HepG2 (cell line): ENCODE results near the gene PSKH1. TPM values are rescaled to one million over a fixed set of nuclear protein-coding genes. Genes with fewer than 3 reads are reported as not detected.

ENCODE experiments used
- ADNP ChIP-seq: sonication (generic); formaldehyde crosslinking; IDR thresholded peaks from 2 replicates; pipeline ENCODE4 v1.4.0; 2020; ENCODE audit warnings: missing genetic modification reagents
- CHD2 ChIP-seq: IDR thresholded peaks from 2 replicates; pipeline ENCODE4 v1.6.1; 2011; ENCODE audit warnings: low read depth, low read length, improper control_type of control experiment
- DPF2 ChIP-seq: sonication (generic); formaldehyde crosslinking; IDR thresholded peaks from 2 replicates; pipeline ENCODE4 v1.4.0; 2020; ENCODE audit warnings: mild to moderate bottlenecking, low read depth, missing genetic modification reagents, borderline replicate concordance
- GFI1 ChIP-seq: sonication (generic); formaldehyde crosslinking; IDR thresholded peaks from 2 replicates; pipeline ENCODE4 v1.5.0; 2020; ENCODE audit warnings: missing genetic modification reagents, mild to moderate bottlenecking, borderline replicate concordance
- MIER3 ChIP-seq: IDR thresholded peaks from 2 replicates; pipeline ENCODE4 v1.6.1; 2016; ENCODE audit warnings: missing compliant biosample characterization, borderline replicate concordance
- NKX3-1 ChIP-seq: sonication (generic); formaldehyde crosslinking; IDR thresholded peaks from 2 replicates; pipeline ENCODE4 v1.5.0; 2020; ENCODE audit warnings: missing genetic modification reagents
- ONECUT2 ChIP-seq: sonication (generic); formaldehyde crosslinking; IDR thresholded peaks from 2 replicates; pipeline ENCODE4 v1.4.0; 2020; ENCODE audit warnings: missing genetic modification reagents
- PAF1 ChIP-seq: IDR thresholded peaks from 2 replicates; pipeline ENCODE4 v1.6.1; 2016; ENCODE audit warnings: missing genetic modification reagents, missing compliant biosample characterization
- ZMYM4 ChIP-seq: sonication (generic); formaldehyde crosslinking; IDR thresholded peaks from 2 replicates; pipeline ENCODE4 v1.8.1; 2023; ENCODE audit warnings: mild to moderate bottlenecking, missing genetic modification reagents
- ZNF230 ChIP-seq: sonication (generic); formaldehyde crosslinking; IDR thresholded peaks from 2 replicates; pipeline ENCODE4 v1.4.0; 2020; ENCODE audit warnings: mild to moderate bottlenecking, missing genetic modification reagents
- ZNF234 ChIP-seq: sonication (generic); formaldehyde crosslinking; conservative IDR thresholded peaks from 2 replicates; pipeline ENCODE4 v1.5.1; 2020; ENCODE audit warnings: mild to moderate bottlenecking, missing genetic modification reagents
- ZSCAN31 ChIP-seq: sonication (generic); formaldehyde crosslinking; IDR thresholded peaks from 2 replicates; pipeline ENCODE4 v1.5.0; 2020; ENCODE audit warnings: low read depth, mild to moderate bottlenecking, missing genetic modification reagents
- polyA plus RNA-seq, 8 experiments: library from polyadenylated mRNA; depleted of rRNA in 3 of 8; stranded (reverse) in 7 of 8; unstranded in 1 of 8; fragments of >200 nt; fragmentation: Illumina TruSeq in 4 of 8; extraction: Trizol in 4 of 8; gene quantifications; 2 replicates each; pipeline versions ENCODE4 v1.2.1 to v1.2.3, GENCODE V29; 2011 to 2016; ENCODE audit warnings: low read depth in 4 of 8, missing spikeins in 1 of 8, mixed read lengths in 1 of 8; ENCODE audit not compliant: insufficient read depth in 1 of 8
- total RNA-seq, 5 experiments: library from RNA; depleted of rRNA; stranded (reverse); fragments of >200 nt; fragmentation: Illumina TruSeq; extraction: Trizol; gene quantifications; 2 replicates each; pipeline ENCODE4 v1.2.3, GENCODE V29; 2016; ENCODE audit warnings: low read depth in 1 of 5
- TF ChIP-seq, protein P1 (sequence below): sonication (generic); formaldehyde crosslinking; IDR thresholded peaks from 2 replicates; pipeline ENCODE4 v1.5.1; 2020; ENCODE audit warnings: mild to moderate bottlenecking, missing genetic modification reagents, borderline replicate concordance
- TF ChIP-seq, protein P2 (sequence below): sonication (generic); formaldehyde crosslinking; IDR thresholded peaks from 2 replicates; pipeline ENCODE4 v1.5.0; 2020; ENCODE audit warnings: mild to moderate bottlenecking, missing genetic modification reagents
- TF ChIP-seq, protein P3 (sequence below): sonication (generic); formaldehyde crosslinking; IDR thresholded peaks from 2 replicates; pipeline ENCODE4 v1.8.1; 2023; ENCODE audit warnings: mild to moderate bottlenecking, missing genetic modification reagents, borderline replicate concordance
- TF ChIP-seq, protein P4 (sequence below): sonication (generic); formaldehyde crosslinking; IDR thresholded peaks from 2 replicates; pipeline ENCODE4 v1.5.0; 2020; ENCODE audit warnings: mild to moderate bottlenecking, missing genetic modification reagents, borderline replicate concordance
- TF ChIP-seq, protein P5 (sequence below): sonication (generic); formaldehyde crosslinking; IDR thresholded peaks from 2 replicates; pipeline ENCODE4 v1.4.0; 2020; ENCODE audit warnings: missing genetic modification reagents

The PSKH1 gene
- total and polyA plus RNA-seq, 2 of the 13 experiments (the other 11 are each of a cell fraction or from before 2014, with no cell fraction given): 8.4 to 19.1 TPM

DNA sequence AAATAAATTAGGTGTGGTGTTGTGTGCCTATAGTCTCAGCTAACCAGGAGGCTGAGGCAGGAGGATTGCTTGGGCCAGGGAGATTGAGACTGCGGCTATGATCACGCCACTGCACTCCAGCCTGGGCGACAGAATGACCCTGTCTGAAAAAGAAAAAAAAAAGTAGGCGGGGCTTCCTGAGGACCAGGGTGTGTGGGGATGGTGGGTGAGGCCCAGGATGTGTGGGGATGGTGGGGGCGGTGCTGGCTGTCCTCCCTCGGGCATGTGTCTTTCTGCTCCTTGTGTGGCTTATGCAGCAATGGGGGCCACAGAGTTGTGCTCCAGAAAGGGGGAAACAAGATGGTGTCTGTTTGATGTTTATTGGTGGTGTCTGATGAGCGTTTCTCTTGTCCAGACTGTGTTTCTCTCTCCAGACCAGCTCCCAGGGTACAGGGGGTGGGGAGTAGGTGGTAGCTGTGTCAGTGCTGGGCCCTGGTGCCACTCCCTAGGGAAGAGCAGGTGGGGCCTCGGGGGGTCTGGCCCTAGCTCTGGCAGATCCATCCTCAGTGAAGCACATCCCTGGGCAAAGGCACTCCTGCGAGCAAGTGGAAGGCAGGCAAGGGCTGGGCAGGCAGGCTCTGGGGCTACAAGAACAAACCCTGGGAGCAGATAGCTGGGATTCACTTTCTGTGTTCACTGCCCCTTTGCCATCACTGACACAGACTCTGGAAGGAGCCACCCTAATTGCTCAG, 48.6 kb downstream of the PSKH1 start (continued):
- TF ChIP-seq, protein P1, sequence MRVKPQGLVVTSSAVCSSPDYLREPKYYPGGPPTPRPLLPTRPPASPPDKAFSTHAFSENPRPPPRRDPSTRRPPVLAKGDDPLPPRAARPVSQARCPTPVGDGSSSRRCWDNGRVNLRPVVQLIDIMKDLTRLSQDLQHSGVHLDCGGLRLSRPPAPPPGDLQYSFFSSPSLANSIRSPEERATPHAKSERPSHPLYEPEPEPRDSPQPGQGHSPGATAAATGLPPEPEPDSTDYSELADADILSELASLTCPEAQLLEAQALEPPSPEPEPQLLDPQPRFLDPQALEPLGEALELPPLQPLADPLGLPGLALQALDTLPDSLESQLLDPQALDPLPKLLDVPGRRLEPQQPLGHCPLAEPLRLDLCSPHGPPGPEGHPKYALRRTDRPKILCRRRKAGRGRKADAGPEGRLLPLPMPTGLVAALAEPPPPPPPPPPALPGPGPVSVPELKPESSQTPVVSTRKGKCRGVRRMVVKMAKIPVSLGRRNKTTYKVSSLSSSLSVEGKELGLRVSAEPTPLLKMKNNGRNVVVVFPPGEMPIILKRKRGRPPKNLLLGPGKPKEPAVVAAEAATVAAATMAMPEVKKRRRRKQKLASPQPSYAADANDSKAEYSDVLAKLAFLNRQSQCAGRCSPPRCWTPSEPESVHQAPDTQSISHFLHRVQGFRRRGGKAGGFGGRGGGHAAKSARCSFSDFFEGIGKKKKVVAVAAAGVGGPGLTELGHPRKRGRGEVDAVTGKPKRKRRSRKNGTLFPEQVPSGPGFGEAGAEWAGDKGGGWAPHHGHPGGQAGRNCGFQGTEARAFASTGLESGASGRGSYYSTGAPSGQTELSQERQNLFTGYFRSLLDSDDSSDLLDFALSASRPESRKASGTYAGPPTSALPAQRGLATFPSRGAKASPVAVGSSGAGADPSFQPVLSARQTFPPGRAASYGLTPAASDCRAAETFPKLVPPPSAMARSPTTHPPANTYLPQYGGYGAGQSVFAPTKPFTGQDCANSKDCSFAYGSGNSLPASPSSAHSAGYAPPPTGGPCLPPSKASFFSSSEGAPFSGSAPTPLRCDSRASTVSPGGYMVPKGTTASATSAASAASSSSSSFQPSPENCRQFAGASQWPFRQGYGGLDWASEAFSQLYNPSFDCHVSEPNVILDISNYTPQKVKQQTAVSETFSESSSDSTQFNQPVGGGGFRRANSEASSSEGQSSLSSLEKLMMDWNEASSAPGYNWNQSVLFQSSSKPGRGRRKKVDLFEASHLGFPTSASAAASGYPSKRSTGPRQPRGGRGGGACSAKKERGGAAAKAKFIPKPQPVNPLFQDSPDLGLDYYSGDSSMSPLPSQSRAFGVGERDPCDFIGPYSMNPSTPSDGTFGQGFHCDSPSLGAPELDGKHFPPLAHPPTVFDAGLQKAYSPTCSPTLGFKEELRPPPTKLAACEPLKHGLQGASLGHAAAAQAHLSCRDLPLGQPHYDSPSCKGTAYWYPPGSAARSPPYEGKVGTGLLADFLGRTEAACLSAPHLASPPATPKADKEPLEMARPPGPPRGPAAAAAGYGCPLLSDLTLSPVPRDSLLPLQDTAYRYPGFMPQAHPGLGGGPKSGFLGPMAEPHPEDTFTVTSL (CRISPR knock-in tag): no peak
- TF ChIP-seq ZNF230 (CRISPR knock-in tag) (no peak), NKX3-1 (CRISPR knock-in tag) (no peak), CHD2 (no peak), ZNF234 (CRISPR knock-in tag) (no peak), ONECUT2 (CRISPR knock-in tag) (no peak), ZSCAN31 (0 out of 2 replicates have a peak, but pooled peaks have one; percentile 21), MIER3 (CRISPR knock-in tag) (no peak), ZMYM4 (CRISPR knock-in tag) (no peak), DPF2 (CRISPR knock-in tag) (no peak), ADNP (CRISPR knock-in tag) (no peak), PAF1 (CRISPR knock-in tag) (0 out of 2 replicates have a peak, but pooled peaks have one; percentile 66), GFI1 (CRISPR knock-in tag) (no peak)
- TF ChIP-seq, protein P2, sequence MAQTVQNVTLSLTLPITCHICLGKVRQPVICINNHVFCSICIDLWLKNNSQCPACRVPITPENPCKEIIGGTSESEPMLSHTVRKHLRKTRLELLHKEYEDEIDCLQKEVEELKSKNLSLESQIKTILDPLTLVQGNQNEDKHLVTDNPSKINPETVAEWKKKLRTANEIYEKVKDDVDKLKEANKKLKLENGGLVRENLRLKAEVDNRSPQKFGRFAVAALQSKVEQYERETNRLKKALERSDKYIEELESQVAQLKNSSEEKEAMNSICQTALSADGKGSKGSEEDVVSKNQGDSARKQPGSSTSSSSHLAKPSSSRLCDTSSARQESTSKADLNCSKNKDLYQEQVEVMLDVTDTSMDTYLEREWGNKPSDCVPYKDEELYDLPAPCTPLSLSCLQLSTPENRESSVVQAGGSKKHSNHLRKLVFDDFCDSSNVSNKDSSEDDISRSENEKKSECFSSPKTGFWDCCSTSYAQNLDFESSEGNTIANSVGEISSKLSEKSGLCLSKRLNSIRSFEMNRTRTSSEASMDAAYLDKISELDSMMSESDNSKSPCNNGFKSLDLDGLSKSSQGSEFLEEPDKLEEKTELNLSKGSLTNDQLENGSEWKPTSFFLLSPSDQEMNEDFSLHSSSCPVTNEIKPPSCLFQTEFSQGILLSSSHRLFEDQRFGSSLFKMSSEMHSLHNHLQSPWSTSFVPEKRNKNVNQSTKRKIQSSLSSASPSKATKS (CRISPR knock-in tag): no peak
- TF ChIP-seq, protein P3, sequence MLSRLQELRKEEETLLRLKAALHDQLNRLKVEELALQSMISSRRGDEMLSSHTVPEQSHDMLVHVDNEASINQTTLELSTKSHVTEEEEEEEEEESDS (CRISPR knock-in tag): no peak
- TF ChIP-seq, protein P4, sequence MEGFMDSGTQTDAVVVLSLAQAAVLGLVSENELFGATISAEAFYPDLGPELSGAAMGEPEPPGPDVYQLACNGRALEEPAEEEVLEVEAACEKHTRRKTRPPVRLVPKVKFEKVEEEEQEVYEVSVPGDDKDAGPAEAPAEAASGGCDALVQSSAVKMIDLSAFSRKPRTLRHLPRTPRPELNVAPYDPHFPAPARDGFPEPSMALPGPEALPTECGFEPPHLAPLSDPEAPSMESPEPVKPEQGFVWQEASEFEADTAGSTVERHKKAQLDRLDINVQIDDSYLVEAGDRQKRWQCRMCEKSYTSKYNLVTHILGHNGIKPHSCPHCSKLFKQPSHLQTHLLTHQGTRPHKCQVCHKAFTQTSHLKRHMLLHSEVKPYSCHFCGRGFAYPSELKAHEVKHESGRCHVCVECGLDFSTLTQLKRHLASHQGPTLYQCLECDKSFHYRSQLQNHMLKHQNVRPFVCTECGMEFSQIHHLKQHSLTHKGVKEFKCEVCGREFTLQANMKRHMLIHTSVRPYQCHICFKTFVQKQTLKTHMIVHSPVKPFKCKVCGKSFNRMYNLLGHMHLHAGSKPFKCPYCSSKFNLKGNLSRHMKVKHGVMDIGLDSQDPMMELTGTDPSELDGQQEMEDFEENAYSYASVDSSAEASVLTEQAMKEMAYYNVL (CRISPR knock-in tag): no peak
- TF ChIP-seq, protein P5, sequence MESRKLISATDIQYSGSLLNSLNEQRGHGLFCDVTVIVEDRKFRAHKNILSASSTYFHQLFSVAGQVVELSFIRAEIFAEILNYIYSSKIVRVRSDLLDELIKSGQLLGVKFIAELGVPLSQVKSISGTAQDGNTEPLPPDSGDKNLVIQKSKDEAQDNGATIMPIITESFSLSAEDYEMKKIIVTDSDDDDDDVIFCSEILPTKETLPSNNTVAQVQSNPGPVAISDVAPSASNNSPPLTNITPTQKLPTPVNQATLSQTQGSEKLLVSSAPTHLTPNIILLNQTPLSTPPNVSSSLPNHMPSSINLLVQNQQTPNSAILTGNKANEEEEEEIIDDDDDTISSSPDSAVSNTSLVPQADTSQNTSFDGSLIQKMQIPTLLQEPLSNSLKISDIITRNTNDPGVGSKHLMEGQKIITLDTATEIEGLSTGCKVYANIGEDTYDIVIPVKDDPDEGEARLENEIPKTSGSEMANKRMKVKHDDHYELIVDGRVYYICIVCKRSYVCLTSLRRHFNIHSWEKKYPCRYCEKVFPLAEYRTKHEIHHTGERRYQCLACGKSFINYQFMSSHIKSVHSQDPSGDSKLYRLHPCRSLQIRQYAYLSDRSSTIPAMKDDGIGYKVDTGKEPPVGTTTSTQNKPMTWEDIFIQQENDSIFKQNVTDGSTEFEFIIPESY (CRISPR knock-in tag): no peak
